HEK293 (cell line): ENCODE measurements around the gene QRICH1.

Source experiments
- CTCF ChIA-PET: fragments of 350-600 bp; formaldehyde crosslinking; extraction: SDS; loops from one replicate; lab custom pipeline; 2021; ENCODE audit warnings: antibody characterized with exemption; lab: Yijun Ruan, JAX
- POLR2A ChIA-PET: fragments of 300-600 bp; formaldehyde crosslinking; extraction: SDS; loops from one replicate; lab custom pipeline; 2020; ENCODE audit warnings: antibody characterized with exemption, inconsistent platforms; lab: Yijun Ruan, JAX
- H3K27ac ChIP-seq: fragments of 200-500 bp; sonication (Bioruptor generic); 2 replicates; pipeline ENCODE4 v1.5.1; 2014; ENCODE audit warnings: low read depth, low read length, control low read depth, inconsistent platforms; ENCODE audit errors: extremely low read depth
- H3K36me3 ChIP-seq, 2 experiments: fragments of 200-500 bp in 1 of 2; sonication (Bioruptor generic) in 1 of 2; 1 replicate in 1 of 2; 2 replicates in 1 of 2; pipeline ENCODE4 v1.5.1; 2014 to 2017; ENCODE audit warnings: inconsistent platforms in 2 of 2, low read length in 2 of 2; ENCODE audit not compliant: control insufficient read depth in 2 of 2, insufficient read depth in 1 of 2
- H3K4me1 ChIP-seq: fragments of 200-500 bp; sonication (Bioruptor generic); 2 replicates; pipeline ENCODE4 v1.5.1; 2014; ENCODE audit warnings: mild to moderate bottlenecking, low read length, inconsistent platforms; ENCODE audit not compliant: control insufficient read depth, insufficient read depth
- H3K4me3 ChIP-seq: 2 replicates; pipeline ENCODE4 v1.5.1; 2011; ENCODE audit warnings: low read depth, mild to moderate bottlenecking, control low read depth, low read length, moderate library complexity
- H3K9me3 ChIP-seq: fragments of 200-500 bp; sonication (Bioruptor generic); 2 replicates; pipeline ENCODE4 v1.5.1; 2014; ENCODE audit warnings: low read depth, low read length, inconsistent platforms; ENCODE audit not compliant: control insufficient read depth, insufficient read depth
- BCL6B ChIP-seq: fragments of 450-650 bp; formaldehyde crosslinking; IDR thresholded peaks from 2 replicates; pipeline ENCODE4 v1.5.1; 2017; ENCODE audit warnings: missing biosample characterization, missing genetic modification characterization
- YY2 ChIP-seq: fragments of 450-650 bp; formaldehyde crosslinking; IDR thresholded peaks from 2 replicates; pipeline ENCODE4 v1.5.1; 2016; ENCODE audit warnings: missing biosample characterization, missing genetic modification characterization
- ZBTB7A ChIP-seq: fragments of 450-650 bp; formaldehyde crosslinking; IDR thresholded peaks from 2 replicates; pipeline ENCODE4 v1.5.1; 2016; ENCODE audit warnings: low read depth, missing biosample characterization, missing genetic modification characterization
- ZEB2 ChIP-seq: fragments of 450-650 bp; formaldehyde crosslinking; IDR thresholded peaks from 2 replicates; pipeline ENCODE4 v1.5.1; 2016; ENCODE audit warnings: missing biosample characterization, missing genetic modification characterization
- ZFP69B ChIP-seq: fragments of 450-650 bp; formaldehyde crosslinking; IDR thresholded peaks from 2 replicates; pipeline ENCODE4 v1.5.1; 2016; ENCODE audit warnings: missing biosample characterization, missing genetic modification characterization
- ZNF140 ChIP-seq: fragments of 450-650 bp; formaldehyde crosslinking; IDR thresholded peaks from 2 replicates; pipeline ENCODE4 v1.5.1; 2016; ENCODE audit warnings: missing biosample characterization, missing genetic modification characterization
- ZNF155 ChIP-seq: fragments of 450-650 bp; formaldehyde crosslinking; IDR thresholded peaks from 2 replicates; pipeline ENCODE4 v1.5.1; 2016; ENCODE audit warnings: missing biosample characterization, missing genetic modification characterization
- ZNF157 ChIP-seq: fragments of 450-650 bp; formaldehyde crosslinking; IDR thresholded peaks from 2 replicates; pipeline ENCODE4 v1.5.1; 2016; ENCODE audit warnings: missing biosample characterization, missing genetic modification characterization
- ZNF23 ChIP-seq: fragments of 450-650 bp; formaldehyde crosslinking; IDR thresholded peaks from 2 replicates; pipeline ENCODE4 v1.5.1; 2016; ENCODE audit warnings: missing biosample characterization, missing genetic modification characterization, borderline replicate concordance
- ZNF248 ChIP-seq: fragments of 450-650 bp; formaldehyde crosslinking; IDR thresholded peaks from 2 replicates; pipeline ENCODE4 v1.5.1; 2017; ENCODE audit warnings: missing biosample characterization, missing genetic modification characterization
- ZNF350 ChIP-seq: fragments of 450-650 bp; formaldehyde crosslinking; IDR thresholded peaks from 2 replicates; pipeline ENCODE4 v1.5.0; 2017; ENCODE audit warnings: missing biosample characterization, mild to moderate bottlenecking, missing genetic modification characterization
- ZNF488 ChIP-seq: fragments of 450-650 bp; formaldehyde crosslinking; IDR thresholded peaks from 2 replicates; pipeline ENCODE4 v1.5.1; 2016; ENCODE audit warnings: missing biosample characterization, missing genetic modification characterization
- ZNF561 ChIP-seq: fragments of 450-650 bp; IDR thresholded peaks from 2 replicates; pipeline ENCODE4 v1.5.1; 2018; ENCODE audit warnings: missing biosample characterization, missing genetic modification characterization, borderline replicate concordance
- ZNF626 ChIP-seq: fragments of 450-650 bp; sonication (Bioruptor Pico); formaldehyde crosslinking; IDR thresholded peaks from 2 replicates; pipeline ENCODE4 v1.5.1; 2018; ENCODE audit warnings: missing biosample characterization, missing genetic modification characterization, inconsistent platforms
- ZNF791 ChIP-seq: fragments of 450-650 bp; formaldehyde crosslinking; IDR thresholded peaks from 2 replicates; pipeline ENCODE4 v1.5.1; 2016; ENCODE audit warnings: missing biosample characterization, missing genetic modification characterization
- TF ChIP-seq, protein P1 (sequence below): fragments of 450-650 bp; formaldehyde crosslinking; IDR thresholded peaks from 2 replicates; pipeline ENCODE4 v1.5.1; 2016; ENCODE audit warnings: missing biosample characterization, missing genetic modification characterization
- TF ChIP-seq, protein P2 (sequence below): fragments of 450-650 bp; formaldehyde crosslinking; IDR thresholded peaks from 2 replicates; pipeline ENCODE4 v1.5.1; 2016; ENCODE audit warnings: missing biosample characterization, missing genetic modification characterization
- TF ChIP-seq, protein P3 (sequence below): fragments of 450-650 bp; formaldehyde crosslinking; IDR thresholded peaks from 2 replicates; pipeline ENCODE4 v1.5.1; 2016; ENCODE audit warnings: missing biosample characterization, missing genetic modification characterization

QRICH1 gene

DNA sequence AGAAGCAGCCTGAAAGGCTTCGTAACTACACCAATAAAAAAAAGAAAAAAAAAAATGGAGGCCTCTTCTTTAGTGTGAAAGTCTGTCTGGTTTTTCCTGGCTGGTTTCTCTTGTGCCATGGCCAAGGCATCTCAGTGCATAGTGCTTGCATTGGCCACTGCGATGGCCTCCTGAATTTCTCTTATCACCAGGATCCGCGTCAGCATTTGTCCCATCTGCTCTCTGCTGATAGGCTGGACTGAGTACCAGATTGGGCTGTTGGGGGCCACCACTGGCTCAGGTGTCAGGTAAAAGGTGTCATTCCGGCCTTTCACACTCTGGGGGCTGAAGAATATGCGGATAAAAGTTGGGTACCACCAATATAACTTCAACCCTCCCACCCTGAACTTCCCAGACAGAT is 63.5 kb downstream of the QRICH1 start:
- POLR2A ChIA-PET, result no interaction called here
- no peaks in the 10 kb centered on the region for H3K4me1 ChIP-seq
- TF ChIP-seq ZNF248 (tag by site-specific recombination), result no peak
- no peak for TF ChIP-seq YY2 (tag by site-specific recombination)
- TF ChIP-seq, protein P1, sequence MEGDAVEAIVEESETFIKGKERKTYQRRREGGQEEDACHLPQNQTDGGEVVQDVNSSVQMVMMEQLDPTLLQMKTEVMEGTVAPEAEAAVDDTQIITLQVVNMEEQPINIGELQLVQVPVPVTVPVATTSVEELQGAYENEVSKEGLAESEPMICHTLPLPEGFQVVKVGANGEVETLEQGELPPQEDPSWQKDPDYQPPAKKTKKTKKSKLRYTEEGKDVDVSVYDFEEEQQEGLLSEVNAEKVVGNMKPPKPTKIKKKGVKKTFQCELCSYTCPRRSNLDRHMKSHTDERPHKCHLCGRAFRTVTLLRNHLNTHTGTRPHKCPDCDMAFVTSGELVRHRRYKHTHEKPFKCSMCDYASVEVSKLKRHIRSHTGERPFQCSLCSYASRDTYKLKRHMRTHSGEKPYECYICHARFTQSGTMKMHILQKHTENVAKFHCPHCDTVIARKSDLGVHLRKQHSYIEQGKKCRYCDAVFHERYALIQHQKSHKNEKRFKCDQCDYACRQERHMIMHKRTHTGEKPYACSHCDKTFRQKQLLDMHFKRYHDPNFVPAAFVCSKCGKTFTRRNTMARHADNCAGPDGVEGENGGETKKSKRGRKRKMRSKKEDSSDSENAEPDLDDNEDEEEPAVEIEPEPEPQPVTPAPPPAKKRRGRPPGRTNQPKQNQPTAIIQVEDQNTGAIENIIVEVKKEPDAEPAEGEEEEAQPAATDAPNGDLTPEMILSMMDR (tag by site-specific recombination), result no peak
- TF ChIP-seq ZFP69B (tag by site-specific recombination), result no peak
- no peak for TF ChIP-seq ZNF488 (tag by site-specific recombination)
- TF ChIP-seq, protein P2, sequence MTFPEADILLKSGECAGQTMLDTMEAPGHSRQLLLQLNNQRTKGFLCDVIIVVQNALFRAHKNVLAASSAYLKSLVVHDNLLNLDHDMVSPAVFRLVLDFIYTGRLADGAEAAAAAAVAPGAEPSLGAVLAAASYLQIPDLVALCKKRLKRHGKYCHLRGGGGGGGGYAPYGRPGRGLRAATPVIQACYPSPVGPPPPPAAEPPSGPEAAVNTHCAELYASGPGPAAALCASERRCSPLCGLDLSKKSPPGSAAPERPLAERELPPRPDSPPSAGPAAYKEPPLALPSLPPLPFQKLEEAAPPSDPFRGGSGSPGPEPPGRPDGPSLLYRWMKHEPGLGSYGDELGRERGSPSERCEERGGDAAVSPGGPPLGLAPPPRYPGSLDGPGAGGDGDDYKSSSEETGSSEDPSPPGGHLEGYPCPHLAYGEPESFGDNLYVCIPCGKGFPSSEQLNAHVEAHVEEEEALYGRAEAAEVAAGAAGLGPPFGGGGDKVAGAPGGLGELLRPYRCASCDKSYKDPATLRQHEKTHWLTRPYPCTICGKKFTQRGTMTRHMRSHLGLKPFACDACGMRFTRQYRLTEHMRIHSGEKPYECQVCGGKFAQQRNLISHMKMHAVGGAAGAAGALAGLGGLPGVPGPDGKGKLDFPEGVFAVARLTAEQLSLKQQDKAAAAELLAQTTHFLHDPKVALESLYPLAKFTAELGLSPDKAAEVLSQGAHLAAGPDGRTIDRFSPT (tag by site-specific recombination), result no peak
- no peak for TF ChIP-seq ZNF350 (tag by site-specific recombination)
- no peak for TF ChIP-seq BCL6B (tag by site-specific recombination)
- TF ChIP-seq ZNF140 (tag by site-specific recombination), result no peak
- no peak for TF ChIP-seq ZNF155 (tag by site-specific recombination)
- no peak for TF ChIP-seq ZNF157 (tag by site-specific recombination)
- TF ChIP-seq ZBTB7A (tag by site-specific recombination), result no peak
- no peak for TF ChIP-seq ZNF23
- TF ChIP-seq ZNF791, result no peak
- TF ChIP-seq ZNF626 (tag by site-specific recombination), result no peak
- TF ChIP-seq, all 188 proteins: peak for 0
- CTCF ChIA-PET, result no interaction called here
- Histone ChIP-seq H3K4me3 (no peak overlapping the region), H3K36me3 (peaks cover 5 to 88% of the 10 kb centered on the region in 2 experiments; a peak in 2 of 3 replicates), H3K27ac (no peak overlapping the region), H3K9me3 (no peaks in the 10 kb centered on the region)

GRCh38 chr3:49029563-49029884 is 64.3 kb downstream of the QRICH1 start:
- no peak overlapping the region; the same call in 1 of the 2 replicates for H3K4me3 ChIP-seq

More at GRCh38 chr3:49029563-49029884, 64.3 kb downstream of the QRICH1 start:
- Histone ChIP-seq H3K36me3 (peaks cover 5 to 88% of the 10 kb centered on the region in 2 experiments; a peak in 2 of 3 replicates), H3K9me3 (no peaks in the 10 kb centered on the region), H3K4me1 (no peaks in the 10 kb centered on the region)
- ChIA-PET CTCF (interaction anchor here (0.5 to 1.1 kb wide), 2 partner anchors 42 to 63 kb away, joined by 3 read pairs; no protein-coding TSS in a partner anchor), POLR2A (interaction anchor here (0.6 to 1.9 kb wide), 25 partner anchors 8 to 642 kb away, joined by 3 to 28 read pairs (median 3); partner anchors contain the start of genes DALRD3, KLHDC8B, LAMB2 and P4HTM)
- 0 out of 2 replicates have a peak, but pooled peaks have one; percentile 4 for TF ChIP-seq ZEB2 (tag by site-specific recombination)
- no peak for TF ChIP-seq ZNF561
- TF ChIP-seq, protein P3, sequence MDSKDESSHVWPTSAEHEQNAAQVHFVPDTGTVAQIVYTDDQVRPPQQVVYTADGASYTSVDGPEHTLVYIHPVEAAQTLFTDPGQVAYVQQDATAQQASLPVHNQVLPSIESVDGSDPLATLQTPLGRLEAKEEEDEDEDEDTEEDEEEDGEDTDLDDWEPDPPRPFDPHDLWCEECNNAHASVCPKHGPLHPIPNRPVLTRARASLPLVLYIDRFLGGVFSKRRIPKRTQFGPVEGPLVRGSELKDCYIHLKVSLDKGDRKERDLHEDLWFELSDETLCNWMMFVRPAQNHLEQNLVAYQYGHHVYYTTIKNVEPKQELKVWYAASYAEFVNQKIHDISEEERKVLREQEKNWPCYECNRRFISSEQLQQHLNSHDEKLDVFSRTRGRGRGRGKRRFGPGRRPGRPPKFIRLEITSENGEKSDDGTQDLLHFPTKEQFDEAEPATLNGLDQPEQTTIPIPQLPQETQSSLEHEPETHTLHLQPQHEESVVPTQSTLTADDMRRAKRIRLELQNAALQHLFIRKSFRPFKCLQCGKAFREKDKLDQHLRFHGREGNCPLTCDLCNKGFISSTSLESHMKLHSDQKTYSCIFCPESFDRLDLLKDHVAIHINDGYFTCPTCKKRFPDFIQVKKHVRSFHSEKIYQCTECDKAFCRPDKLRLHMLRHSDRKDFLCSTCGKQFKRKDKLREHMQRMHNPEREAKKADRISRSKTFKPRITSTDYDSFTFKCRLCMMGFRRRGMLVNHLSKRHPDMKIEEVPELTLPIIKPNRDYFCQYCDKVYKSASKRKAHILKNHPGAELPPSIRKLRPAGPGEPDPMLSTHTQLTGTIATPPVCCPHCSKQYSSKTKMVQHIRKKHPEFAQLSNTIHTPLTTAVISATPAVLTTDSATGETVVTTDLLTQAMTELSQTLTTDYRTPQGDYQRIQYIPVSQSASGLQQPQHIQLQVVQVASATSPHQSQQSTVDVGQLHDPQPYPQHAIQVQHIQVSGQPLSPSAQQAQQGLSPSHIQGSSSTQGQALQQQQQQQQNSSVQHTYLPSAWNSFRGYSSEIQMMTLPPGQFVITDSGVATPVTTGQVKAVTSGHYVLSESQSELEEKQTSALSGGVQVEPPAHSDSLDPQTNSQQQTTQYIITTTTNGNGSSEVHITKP (tag by site-specific recombination), result peak; percentile 18; the same call in 1 of the 2 replicates
- TF ChIP-seq, all 188 proteins: peak for 2
- no peak overlapping the region for H3K27ac ChIP-seq
